Measurements from ENCODE around the gene MYO5C.

DNA sequence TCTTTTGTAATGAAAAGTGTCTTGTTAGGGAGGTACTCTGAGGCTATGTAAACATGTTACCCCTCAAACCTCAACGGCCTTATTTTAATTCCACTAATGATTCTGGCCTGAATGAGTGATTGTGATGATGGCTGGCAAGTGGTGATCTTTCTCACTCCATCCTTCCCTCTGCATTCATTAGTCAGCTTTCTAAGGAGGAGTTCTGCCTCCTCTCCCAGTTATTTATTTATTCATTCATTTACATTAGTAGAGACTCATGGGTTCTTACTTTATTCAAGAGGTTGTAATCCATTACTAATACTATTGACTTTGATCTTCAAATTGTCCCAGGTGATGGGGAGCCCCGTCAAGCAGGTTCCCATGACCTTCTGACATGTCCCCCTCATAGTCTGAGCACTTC lies 139.7 kb downstream of the MYO5C start:
- TF ChIP-seq, protein P1, sequence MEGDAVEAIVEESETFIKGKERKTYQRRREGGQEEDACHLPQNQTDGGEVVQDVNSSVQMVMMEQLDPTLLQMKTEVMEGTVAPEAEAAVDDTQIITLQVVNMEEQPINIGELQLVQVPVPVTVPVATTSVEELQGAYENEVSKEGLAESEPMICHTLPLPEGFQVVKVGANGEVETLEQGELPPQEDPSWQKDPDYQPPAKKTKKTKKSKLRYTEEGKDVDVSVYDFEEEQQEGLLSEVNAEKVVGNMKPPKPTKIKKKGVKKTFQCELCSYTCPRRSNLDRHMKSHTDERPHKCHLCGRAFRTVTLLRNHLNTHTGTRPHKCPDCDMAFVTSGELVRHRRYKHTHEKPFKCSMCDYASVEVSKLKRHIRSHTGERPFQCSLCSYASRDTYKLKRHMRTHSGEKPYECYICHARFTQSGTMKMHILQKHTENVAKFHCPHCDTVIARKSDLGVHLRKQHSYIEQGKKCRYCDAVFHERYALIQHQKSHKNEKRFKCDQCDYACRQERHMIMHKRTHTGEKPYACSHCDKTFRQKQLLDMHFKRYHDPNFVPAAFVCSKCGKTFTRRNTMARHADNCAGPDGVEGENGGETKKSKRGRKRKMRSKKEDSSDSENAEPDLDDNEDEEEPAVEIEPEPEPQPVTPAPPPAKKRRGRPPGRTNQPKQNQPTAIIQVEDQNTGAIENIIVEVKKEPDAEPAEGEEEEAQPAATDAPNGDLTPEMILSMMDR (conservative IDR thresholded peaks at IDR 0.05; ENCODE audit: low read depth, low read length), result no peak
- no peak for TF ChIP-seq EZH2 (IDR thresholded peaks at IDR 0.05; ENCODE audit: borderline replicate concordance, low read depth, low read length, poor library complexity, severe bottlenecking)

Measured in A673 (cell line).